GM19043 (cell line): ENCODE data around the gene POM121C.
"Not testable (repeated sequence)": the region's sequence is repeated elsewhere in the genome, so short reads cannot be mapped to it uniquely, and the experiment has no call there.

ENCODE experiments used
- ATAC-seq: cut with Tn5 transposase; IDR thresholded peaks from one replicate; pipeline ENCODE4 v1.9.1; 2021; ENCODE audit warnings: low read depth; ENCODE audit not compliant: unreplicated experiment

Gene POM121C

DNA sequence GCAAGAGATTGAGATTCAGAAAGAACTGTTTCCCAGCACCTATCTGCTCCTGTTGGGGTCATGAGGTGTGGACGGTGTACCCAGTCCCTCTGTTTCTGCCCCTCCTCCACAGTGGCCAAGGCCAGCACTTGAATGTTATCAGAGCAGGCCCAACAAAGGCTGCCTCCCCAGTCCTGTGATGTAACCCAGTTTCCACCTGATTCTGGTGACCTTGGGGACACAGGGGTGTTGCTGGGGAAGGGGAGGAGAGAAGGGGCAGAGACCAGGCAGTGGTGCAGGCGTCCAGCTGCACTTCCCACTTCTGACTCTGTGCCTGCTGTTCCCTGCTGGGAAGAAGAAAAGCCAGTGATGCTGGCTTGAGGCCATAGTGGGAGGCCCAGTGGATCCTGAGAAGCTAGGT lies 88.2 kb downstream of the POM121C start:
- ATAC-seq: not testable (repeated sequence)

GRCh38 chr7:75395329-75395728 lies 90.8 kb downstream of the POM121C start, which contains the start of gene TRIM73:
TRIM73 (plus strand) TSS chr7:75395629; CDS start chr7:75398934, 3,305 bp downstream.
- not testable (repeated sequence) for ATAC-seq

DNA sequence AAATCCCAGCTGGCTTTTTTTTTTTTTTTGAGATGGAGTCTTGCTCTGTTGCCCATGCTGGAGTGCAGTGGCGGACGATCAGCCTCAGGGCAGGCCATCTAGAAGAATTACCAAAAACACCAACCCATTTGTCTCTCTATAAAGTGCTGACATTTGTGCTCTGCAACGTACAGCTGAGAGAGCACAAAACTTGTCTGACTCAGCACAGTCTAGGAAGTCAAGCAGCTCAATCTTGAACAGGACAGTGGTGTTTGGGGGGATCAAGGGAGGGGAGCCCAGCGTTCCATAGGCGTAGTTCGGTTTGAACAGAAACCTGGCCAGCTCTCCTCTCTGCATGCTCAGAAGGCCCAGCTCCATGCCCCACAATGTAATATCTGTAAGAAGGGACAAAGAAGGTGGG lies 92.9 kb downstream of the POM121C start:
- not testable (repeated sequence) for ATAC-seq

DNA sequence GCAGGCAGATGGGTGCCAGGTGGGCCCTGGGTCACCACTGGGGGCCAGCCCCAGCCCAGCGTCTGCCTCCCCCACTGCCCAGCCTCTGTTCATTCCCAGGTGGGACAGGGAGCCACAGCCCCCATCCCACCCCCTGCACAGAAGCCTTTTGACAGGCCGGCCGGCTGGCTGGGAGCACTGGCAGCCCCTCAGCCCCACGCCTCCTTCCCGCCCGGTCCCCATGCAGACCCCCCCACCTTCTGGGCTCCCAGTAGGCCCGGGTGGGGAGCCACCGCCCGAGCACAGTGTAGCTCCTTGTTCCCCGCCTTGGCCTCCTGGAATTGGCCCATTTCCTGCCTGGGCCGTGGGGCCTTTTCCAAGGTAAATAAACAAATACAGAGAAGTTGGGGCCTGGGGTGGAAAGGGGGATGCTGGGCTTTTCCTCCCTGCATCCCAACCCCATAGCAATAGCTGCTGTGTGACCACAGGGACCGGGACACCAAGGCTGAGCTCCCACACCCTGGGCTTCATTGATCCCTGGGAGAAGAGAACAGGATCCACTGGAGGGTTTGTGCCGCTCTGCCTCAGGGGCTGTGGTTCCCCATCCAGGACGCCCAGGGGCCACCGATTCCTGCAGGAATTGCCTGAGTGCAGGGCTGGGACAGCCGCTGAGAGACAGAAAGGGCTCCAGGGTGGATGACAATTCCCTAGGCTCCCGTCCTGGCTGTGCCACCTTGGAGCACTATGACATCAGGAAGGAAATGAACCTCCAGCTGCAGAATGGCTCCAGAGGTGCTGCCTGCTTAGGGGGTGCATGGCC lies 111.4 kb downstream of the POM121C start:
- not testable (repeated sequence) for ATAC-seq

GRCh38 chr7:75374144-75374518 lies 112.0 kb downstream of the POM121C start:
- not testable (repeated sequence) for ATAC-seq

DNA sequence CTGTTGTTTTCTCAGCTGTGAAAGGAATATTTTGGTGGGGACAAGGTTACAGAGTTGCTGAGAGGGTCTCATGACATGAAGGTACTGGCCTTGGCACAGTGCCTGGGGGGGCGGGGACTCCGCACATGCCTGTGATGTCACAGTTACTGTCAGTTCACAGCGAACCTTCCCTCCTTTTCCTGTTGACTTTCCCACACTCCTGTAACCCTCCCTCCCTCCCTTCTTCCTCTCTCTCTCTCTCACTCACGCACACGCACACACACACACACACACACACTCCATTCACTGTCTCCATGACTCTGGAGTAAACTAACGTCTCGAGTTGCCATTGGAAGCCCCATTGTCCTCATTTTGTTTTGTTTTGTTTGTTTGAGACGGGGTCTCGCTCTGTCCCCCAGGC lies 118.8 kb downstream of the POM121C start:
- ATAC-seq: not testable (repeated sequence)
